Upper lobe of left lung (tissue), 6 donors: Measurements from ENCODE around the gene NFATC2. TPM values are rescaled to one million over a fixed set of nuclear protein-coding genes. Genes with fewer than 3 reads are reported as not detected.

ENCODE experiments used
- ATAC-seq, 2 donors: fragments of 200-7000 bp; cut with Tn5 transposase; one replicate each; pipeline ENCODE4 v1.9.1; 2022; ENCODE audit warnings: mild to moderate bottlenecking in 2 of 2, moderate library complexity in 2 of 2; ENCODE audit not compliant: low FRiP score in 2 of 2
- DNase-seq, 2 donors: peaks; one replicate each; pipeline ENCODE4 v3.0.0-alpha.2; 2019 to 2020
- H3K27ac ChIP-seq, 4 donors: fragments of 200-600 bp; sonication (generic); one replicate each; pipeline ENCODE4 v1.5.1; 2016 to 2019
- H3K27me3 ChIP-seq, 4 donors: fragments of 200-600 bp; sonication (generic); one replicate each; pipeline ENCODE4 v1.5.1; 2017 to 2019
- H3K36me3 ChIP-seq, 4 donors: fragments of 200-600 bp; sonication (generic); one replicate each; pipeline ENCODE4 v1.5.1; 2016 to 2019
- H3K4me1 ChIP-seq, 4 donors: fragments of 200-600 bp; sonication (generic); one replicate each; pipeline ENCODE4 v1.5.1; 2018 to 2019
- H3K4me3 ChIP-seq, 4 donors: fragments of 200-600 bp; sonication (generic); one replicate each; pipeline ENCODE4 v1.5.1; 2017 to 2019; ENCODE audit warnings: mild to moderate bottlenecking in 2 of 4, moderate library complexity in 1 of 4
- H3K9me3 ChIP-seq, 4 donors: fragments of 200-600 bp; sonication (generic); one replicate each; pipeline ENCODE4 v1.5.1; 2018 to 2019
- CTCF ChIP-seq, 6 experiments: fragments of 450-650 bp in 4 of 6; fragments of 200-600 bp in 2 of 6; sonication (generic) in 2 of 6; IDR thresholded peaks; one replicate each; pipeline ENCODE4 v1.5.1; 2016 to 2019; ENCODE audit warnings: antibody characterized with exemption in 6 of 6
- EP300 ChIP-seq, 4 donors: sonication (generic); formaldehyde crosslinking; IDR thresholded peaks; one replicate each; pipeline ENCODE4 v1.5.1; 2017; ENCODE audit warnings: antibody characterized with exemption in 4 of 4, control low read depth in 2 of 4
- POLR2A ChIP-seq, 4 donors: fragments of 450-650 bp; IDR thresholded peaks; one replicate each; pipeline ENCODE4 v1.5.1; 2016 to 2017; ENCODE audit warnings: antibody characterized with exemption in 4 of 4, mild to moderate bottlenecking in 2 of 4
- POLR2AphosphoS5 ChIP-seq, 2 donors: sonication (generic); formaldehyde crosslinking; IDR thresholded peaks; one replicate each; pipeline ENCODE4 v1.5.1; 2017; ENCODE audit warnings: antibody characterized with exemption in 2 of 2
- WGBS, 2 donors: methylation state at CpG; one replicate each; pipeline ENCODE4 v1.1.5; 2017 to 2018; 5-methylcytosine and 5-hydroxymethylcytosine counted together
- total RNA-seq, 6 donors: library from RNA; depleted of rRNA in 4 of 6; stranded (reverse); fragments of >200 nt in 4 of 6; gene quantifications; one replicate each; pipeline versions ENCODE4 v1.1.0 to v1.2.1, GENCODE V29; 2016 to 2021
- donor health status: DM: no; HTN: no; CAD: no; lungs with moderate emphysema.
- donor health status: DM: no; HTN: yes; CAD: no; lungs with severe emphysema.

Gene NFATC2
- total RNA-seq, 6 donors from 2014 or later = 5.1 to 28.1 (median 7.6) TPM

- no peaks in the 10 kb centered on the region for H3K9me3 ChIP-seq
- ATAC-seq (no peak), DNase-seq (no peak)
- H3K36me3 ChIP-seq = no peaks in the 10 kb centered on the region
- WGBS, 2 donors = 90 to 91% methylated on average over 3 of the region's 3 CpGs
- no peaks in the 10 kb centered on the region for H3K27me3 ChIP-seq
- no peak overlapping the region for H3K4me3 ChIP-seq
- TF ChIP-seq CTCF (IDR thresholded peaks at IDR 0.05) = no peak
- TF ChIP-seq POLR2AphosphoS5 (IDR thresholded peaks at IDR 0.05) = no peak
- no peak for TF ChIP-seq POLR2A (IDR thresholded peaks at IDR 0.05)
- H3K4me1 ChIP-seq = peaks cover 0 to 3% (median 0%) of the 10 kb centered on the region in 4 donors
- no peak overlapping the region for H3K27ac ChIP-seq
Observed at GRCh38 chr20:51470907-51471411, 71.6 kb downstream of the NFATC2 start.

GRCh38 chr20:51470499-51470820 lies 72.1 kb downstream of the NFATC2 start:
- H3K27ac ChIP-seq = no peak overlapping the region
- H3K4me1 ChIP-seq = peaks cover 0 to 3% (median 0%) of the 10 kb centered on the region in 4 donors
- 79 to 83% methylated on average over 5 of the region's 5 CpGs for WGBS, 2 donors
- no peaks in the 10 kb centered on the region for H3K27me3 ChIP-seq
- DNase-seq (no peak), ATAC-seq (no peak)
- no peak for TF ChIP-seq POLR2A (IDR thresholded peaks at IDR 0.05)
- H3K36me3 ChIP-seq = no peaks in the 10 kb centered on the region
- H3K9me3 ChIP-seq = no peaks in the 10 kb centered on the region
- no peak overlapping the region for H3K4me3 ChIP-seq

- Histone ChIP-seq H3K27ac (no peak overlapping the region), H3K36me3 (no peaks in the 10 kb centered on the region)
Observed at GRCh38 chr20:51469578-51470498, 72.7 kb downstream of the NFATC2 start.

GRCh38 chr20:51469046-51469445 lies 73.5 kb downstream of the NFATC2 start:
- TF ChIP-seq POLR2AphosphoS5 (IDR thresholded peaks at IDR 0.05) = no peak
- no peak for TF ChIP-seq CTCF (IDR thresholded peaks at IDR 0.05)
- TF ChIP-seq EP300 (IDR thresholded peaks at IDR 0.05) = no peak
- no peak for TF ChIP-seq POLR2A (IDR thresholded peaks at IDR 0.05)
- ATAC-seq = no peak
- DNase-seq = no peak
- Histone ChIP-seq H3K27ac (no peak overlapping the region), H3K27me3 (no peaks in the 10 kb centered on the region), H3K9me3 (no peaks in the 10 kb centered on the region), H3K36me3 (no peaks in the 10 kb centered on the region), H3K4me1 (peaks cover 0 to 3% (median 0%) of the 10 kb centered on the region in 4 donors), H3K4me3 (no peak overlapping the region)
- WGBS, 2 donors = 94 to 96% methylated on average over 6 of the region's 6 CpGs

More at GRCh38 chr20:51469578-51470498, 72.7 kb downstream of the NFATC2 start:
- WGBS, 2 donors = 74 to 77% methylated on average over 11 of the region's 11 CpGs
- peaks cover 0 to 3% (median 0%) of the 10 kb centered on the region in 4 donors for H3K4me1 ChIP-seq
- no peaks in the 10 kb centered on the region for H3K9me3 ChIP-seq
- TF ChIP-seq POLR2A (IDR thresholded peaks at IDR 0.05) = no peak
- TF ChIP-seq CTCF (IDR thresholded peaks at IDR 0.05) = no peak
- no peak for TF ChIP-seq POLR2AphosphoS5 (IDR thresholded peaks at IDR 0.05)
- no peak for TF ChIP-seq EP300 (IDR thresholded peaks at IDR 0.05)
- DNase-seq (no peak), ATAC-seq (no peak)
- H3K27me3 ChIP-seq = no peaks in the 10 kb centered on the region
- H3K4me3 ChIP-seq = no peak overlapping the region

- 93 to 95% methylated on average over 4 to 7 of the region's 7 CpGs for WGBS, 2 donors
- Histone ChIP-seq H3K4me1 (peaks cover 0 to 3% (median 0%) of the 10 kb centered on the region in 4 donors), H3K27me3 (no peaks in the 10 kb centered on the region), H3K27ac (no peak overlapping the region), H3K36me3 (no peaks in the 10 kb centered on the region), H3K9me3 (no peaks in the 10 kb centered on the region), H3K4me3 (no peak overlapping the region)
- no peak for TF ChIP-seq POLR2AphosphoS5 (IDR thresholded peaks at IDR 0.05)
- TF ChIP-seq CTCF (IDR thresholded peaks at IDR 0.05) = no peak
- no peak for TF ChIP-seq EP300 (IDR thresholded peaks at IDR 0.05)
- TF ChIP-seq POLR2A (IDR thresholded peaks at IDR 0.05) = no peak
- DNase-seq (no peak), ATAC-seq (no peak)
Observed at GRCh38 chr20:51468636-51469035, 73.9 kb downstream of the NFATC2 start.
